ENCODE data around the gene HPS1. TPM values are rescaled to one million over a fixed set of nuclear protein-coding genes. Genes with fewer than 3 reads are reported as not detected.

The HPS1 gene
- total and polyA plus RNA-seq, 11 donors = 20.9 to 61.4 (median 38.5) TPM

MicroRNAs encoded within 50 kb of the gene (microRNA counts, 767-probe panel; counts per million panel counts)
- 2,980 to 3,105 counts per million in 2 donors for microRNA hsa-miR-1287

Small RNA genes lying within 50 kb of the gene (microRNA-seq; reads per million reads assigned to microRNA genes)
- gene MIR1287 (134 to 289 (median 249) reads per million in 4 donors), gene MIR4685 (1.5 to 3.3 (median 2.1) reads per million in 4 donors)

Other genes with a start within 250 kb of the HPS1 start
- gene LOXL4, start 178.7 kb downstream of the HPS1 start, total RNA-seq = 10 to 100 TPM in 2 of 9 donors, 1 to 10 TPM in 7; 1.0 to 68.8 (median 1.7) TPM
- 10 to 100 TPM in 1 of 2 donors, under 1 TPM in 1; 0.88 to 13.5 TPM for gene LOXL4, start 178.7 kb downstream of the HPS1 start, polyA plus RNA-seq
- 10 to 100 TPM in 5 of 9 donors, 1 to 10 TPM in 4; 5.2 to 22.0 (median 11.1) TPM for gene PYROXD2, start 31.8 kb downstream of the HPS1 start, total RNA-seq
- 10 to 100 TPM in 1 of 2 donors, 1 to 10 TPM in 1; 4.1 to 13.3 TPM for gene PYROXD2, start 31.8 kb downstream of the HPS1 start, polyA plus RNA-seq

Measured in heart left ventricle (tissue), 11 donors.